PC-3 (cell line): ENCODE data around the gene IER5L.

Experiments
- EZH2 ChIP-seq: fragments of 300-600 bp; sonication (generic); IDR thresholded peaks from one replicate; pipeline ENCODE4 v1.6.1; 2017; ENCODE audit warnings: antibody characterized with exemption, mild to moderate bottlenecking, low read length; ENCODE audit not compliant: unreplicated experiment
- EZH2phosphoT487 ChIP-seq: fragments of 300-600 bp; sonication (generic); IDR thresholded peaks from 2 replicates; pipeline ENCODE4 v1.6.1; 2018; ENCODE audit warnings: mild to moderate bottlenecking, antibody characterized with exemption, low read length, borderline replicate concordance
- TF ChIP-seq, protein P1 (sequence below): fragments of 300-600 bp; sonication (generic); conservative IDR thresholded peaks from 2 replicates; pipeline ENCODE4 v1.5.1; 2017; ENCODE audit warnings: antibody characterized with exemption, low read depth, mild to moderate bottlenecking, low read length

- TF ChIP-seq, protein P1, sequence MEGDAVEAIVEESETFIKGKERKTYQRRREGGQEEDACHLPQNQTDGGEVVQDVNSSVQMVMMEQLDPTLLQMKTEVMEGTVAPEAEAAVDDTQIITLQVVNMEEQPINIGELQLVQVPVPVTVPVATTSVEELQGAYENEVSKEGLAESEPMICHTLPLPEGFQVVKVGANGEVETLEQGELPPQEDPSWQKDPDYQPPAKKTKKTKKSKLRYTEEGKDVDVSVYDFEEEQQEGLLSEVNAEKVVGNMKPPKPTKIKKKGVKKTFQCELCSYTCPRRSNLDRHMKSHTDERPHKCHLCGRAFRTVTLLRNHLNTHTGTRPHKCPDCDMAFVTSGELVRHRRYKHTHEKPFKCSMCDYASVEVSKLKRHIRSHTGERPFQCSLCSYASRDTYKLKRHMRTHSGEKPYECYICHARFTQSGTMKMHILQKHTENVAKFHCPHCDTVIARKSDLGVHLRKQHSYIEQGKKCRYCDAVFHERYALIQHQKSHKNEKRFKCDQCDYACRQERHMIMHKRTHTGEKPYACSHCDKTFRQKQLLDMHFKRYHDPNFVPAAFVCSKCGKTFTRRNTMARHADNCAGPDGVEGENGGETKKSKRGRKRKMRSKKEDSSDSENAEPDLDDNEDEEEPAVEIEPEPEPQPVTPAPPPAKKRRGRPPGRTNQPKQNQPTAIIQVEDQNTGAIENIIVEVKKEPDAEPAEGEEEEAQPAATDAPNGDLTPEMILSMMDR = no peak
- no peak for TF ChIP-seq EZH2phosphoT487
- TF ChIP-seq EZH2 = no peak
Observed at GRCh38 chr9:129185991-129186390, 7.9 kb upstream of the IER5L start.
